GM19035 (cell line): Measurements from ENCODE around the gene DCXR.
"Not testable (repeated sequence)": the region's sequence is repeated elsewhere in the genome, so short reads cannot be mapped to it uniquely, and the experiment has no call there.

Source experiments
- ATAC-seq: cut with Tn5 transposase; IDR thresholded peaks from one replicate; pipeline ENCODE4 v1.9.1; 2021; ENCODE audit not compliant: unreplicated experiment

Gene DCXR

DNA sequence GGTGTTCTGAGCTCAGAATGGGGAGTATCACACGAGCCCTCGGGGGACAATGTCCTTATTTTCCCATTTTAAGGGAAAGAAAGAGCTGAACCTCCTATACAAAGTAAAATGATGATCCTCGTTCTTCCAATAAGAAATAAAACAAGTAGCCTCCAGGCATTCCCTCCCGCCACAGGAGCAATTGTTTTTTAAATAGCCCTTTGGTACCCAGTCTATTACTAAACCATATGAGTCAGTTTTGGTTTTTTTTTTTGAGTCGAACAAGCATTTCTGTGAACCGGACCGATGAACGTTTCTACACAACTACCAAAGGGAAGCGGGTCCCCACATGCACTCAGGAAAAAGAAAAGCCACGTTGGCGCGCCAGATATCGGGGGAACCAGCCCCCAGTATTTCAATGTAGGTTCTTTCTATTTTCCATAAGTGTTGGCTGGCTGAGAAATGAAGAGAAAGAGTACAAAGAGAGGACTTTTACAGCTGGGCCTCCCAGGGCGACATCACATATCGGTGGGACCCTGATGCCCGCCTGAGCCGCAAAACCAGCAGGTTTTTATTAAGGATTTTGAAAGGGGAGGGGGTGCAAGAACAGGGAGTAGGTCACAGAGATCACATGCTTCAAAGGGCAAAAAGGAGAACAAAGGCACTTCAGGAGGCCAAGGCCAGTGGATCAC, 3.8 kb upstream of the DCXR start:
- no peak for ATAC-seq

DNA sequence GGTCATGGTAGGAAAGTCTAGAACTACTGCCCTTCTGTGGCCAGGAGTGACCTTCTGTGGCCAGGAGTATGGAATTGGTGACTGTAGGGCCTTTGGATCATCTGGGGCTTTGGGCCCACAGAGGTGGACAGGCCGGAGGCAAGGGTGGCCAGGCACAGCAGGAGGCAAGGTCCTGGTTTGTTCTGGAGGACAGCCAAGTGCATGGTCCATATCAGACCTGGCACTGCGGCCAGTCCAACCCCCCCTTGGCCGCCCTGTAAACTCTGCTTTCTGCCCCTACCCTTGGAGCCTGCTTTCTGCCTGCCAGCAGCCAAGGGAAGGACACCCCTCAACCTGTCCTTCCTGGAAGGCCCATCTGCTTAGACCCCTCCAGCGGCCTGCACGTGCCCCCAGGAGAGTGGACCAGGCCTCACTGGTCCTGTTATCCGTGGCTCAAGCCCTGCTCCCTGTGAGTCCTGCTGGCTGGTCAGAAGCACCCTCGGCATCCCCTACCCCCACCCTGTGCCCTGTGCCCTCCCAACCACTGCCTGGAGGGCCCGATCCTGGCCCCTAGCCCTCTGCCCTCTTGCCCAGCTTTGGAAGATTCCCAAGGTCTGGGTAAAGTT, 2.3 kb upstream of the DCXR start:
- no peak for ATAC-seq

DNA sequence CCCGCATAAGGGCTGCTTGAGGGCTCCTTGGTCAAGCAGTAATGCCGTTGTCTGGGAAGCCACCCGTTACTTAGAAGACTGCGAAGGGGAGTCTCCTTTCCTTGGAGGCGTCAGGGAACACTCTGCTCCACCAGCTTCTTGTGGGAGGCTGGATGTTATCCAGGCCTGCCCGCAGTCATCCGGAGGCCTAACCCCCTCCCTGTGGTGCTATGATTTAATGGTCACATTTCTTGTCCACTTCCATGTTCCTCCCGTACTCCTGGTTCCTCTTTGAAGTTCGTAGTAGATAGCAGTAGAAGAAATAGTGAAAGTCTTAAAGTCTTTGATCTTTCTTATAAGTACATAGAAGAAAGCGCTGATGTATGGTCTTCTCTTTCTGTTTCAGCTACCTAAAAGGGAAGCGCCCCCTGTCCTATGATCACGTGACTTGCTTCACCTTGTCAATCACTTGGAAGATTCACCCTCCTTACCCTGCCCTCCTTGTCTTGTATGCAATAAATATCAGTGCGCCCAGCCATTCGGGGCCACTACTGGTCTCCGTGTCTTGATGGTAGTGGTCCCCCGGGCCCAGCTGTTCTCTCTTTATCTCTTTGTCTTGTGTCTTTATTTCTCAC, 1.4 kb upstream of the DCXR start:
- not testable (repeated sequence) for ATAC-seq

DNA sequence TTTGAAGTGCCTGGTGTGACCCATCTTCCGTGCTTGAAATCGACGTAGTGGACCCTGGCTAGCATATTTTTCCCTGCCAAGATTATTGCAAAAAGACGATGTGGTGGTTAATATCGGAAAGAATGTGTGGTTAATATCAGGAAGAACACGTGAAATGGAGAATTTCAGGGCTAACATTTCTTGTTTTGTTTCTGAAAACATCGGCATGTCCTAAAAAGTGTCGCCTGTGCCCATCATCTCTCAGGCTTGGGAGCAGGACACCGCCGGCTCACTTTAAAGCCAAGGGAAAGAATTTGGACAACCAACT, 345 bp upstream of the DCXR start:
- ATAC-seq = no peak

DNA sequence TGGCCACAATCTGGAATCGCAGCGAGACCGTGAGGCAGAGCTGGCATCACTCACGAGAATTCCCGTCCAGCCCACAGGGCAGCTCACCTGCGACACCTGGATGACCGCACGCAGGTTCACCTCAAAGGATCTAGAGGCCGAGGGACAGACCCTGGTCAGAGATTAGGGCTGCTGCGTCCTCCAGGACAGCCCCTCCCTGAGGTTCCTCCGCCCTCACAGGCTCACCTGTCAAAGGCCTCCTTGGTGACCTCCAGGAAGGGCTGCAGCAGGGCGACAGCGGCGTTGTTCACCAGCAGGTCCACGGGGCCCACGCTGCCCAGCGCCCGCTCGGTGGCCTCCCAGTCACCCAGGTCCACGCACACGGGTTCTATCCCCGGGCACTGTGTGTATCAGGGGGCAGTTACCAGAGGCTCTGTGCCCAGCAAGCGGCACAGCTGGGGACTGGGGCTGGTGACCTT, 834 bp downstream of the DCXR start:
- peak; percentile 1 for ATAC-seq

DNA sequence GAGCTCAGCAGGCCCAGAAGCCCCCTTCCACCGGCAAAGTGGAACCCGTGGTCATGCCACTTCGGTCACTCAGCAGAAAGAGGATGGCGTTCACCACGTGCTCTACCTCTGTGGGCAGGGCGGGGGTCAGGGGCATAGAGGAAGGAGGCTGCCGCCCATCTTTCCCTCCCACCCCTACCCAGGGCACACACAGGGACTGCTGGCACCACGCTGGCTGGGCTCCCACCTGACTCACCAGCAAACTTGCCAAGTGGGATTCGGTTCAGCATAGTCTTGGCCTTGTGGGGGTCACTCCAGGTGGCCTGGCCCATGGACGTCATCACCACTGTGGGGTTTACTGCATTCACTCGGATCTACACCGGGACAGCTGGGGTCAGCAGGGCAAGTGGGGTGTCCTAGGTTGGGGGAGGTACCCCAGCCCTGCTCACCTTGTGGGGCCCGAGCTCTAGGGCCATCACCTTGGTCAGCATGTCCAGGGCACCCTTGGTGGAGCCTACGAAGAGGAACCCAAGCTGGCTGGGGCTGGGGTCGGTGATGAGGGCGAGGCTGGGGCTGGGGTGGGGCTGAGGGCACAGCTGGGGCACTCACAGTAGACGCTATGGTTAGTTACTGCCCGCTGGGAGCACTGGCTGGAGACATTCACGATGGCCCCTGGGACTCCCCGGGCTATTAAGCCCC, 1.4 kb downstream of the DCXR start:
- no peak for ATAC-seq

DNA sequence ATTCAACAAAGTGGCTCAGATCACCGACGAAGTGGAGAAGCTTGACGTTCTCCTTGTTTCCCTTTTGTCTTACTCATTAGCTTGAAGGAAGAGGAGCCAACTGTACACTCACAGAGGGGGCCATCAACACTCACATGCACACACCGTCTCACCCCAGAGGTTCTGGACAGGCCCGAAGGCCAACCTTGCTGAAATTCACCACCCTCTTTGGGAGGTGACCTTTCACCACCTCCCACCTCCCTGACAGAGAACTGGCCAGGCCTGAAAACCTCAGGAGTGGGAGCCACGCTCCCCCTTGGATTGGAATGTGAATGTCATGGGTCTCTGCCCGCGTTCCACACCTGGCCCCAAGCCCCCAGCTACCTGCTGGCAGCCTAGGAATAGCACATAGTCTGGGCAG, 2.0 kb downstream of the DCXR start:
- ATAC-seq = no peak

DNA sequence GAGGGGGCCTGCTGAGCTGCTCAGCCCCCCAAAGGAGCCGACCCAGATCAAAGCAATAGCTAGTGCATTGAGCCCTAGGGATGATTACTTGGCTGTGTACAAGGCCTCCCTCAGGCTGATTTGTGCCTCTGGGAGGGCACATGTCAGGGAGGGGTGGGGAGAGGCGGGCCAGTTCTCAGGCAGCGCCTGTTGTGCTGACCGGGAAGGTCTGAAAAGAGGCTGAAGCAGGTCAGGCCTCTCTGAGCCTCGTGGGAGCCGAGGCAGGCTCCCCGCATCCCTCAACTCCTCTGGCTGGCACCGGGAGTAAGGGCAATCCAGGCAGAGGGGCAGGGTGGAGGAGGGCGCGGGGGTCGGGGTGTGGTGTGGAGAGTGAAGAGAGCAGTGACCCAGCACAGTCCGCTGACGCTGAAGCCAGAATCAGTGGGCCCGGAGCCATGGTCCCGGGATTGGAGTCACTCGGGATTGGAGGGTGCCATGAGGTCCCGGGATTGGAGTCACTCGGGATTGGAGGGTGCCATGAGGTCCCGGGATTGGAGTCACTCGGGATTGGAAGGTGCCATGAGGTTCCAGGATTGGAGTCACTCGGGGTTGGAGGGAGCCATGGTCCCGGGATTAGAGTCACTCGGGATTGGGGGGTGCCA, 3.0 kb downstream of the DCXR start:
- ATAC-seq = no peak

DNA sequence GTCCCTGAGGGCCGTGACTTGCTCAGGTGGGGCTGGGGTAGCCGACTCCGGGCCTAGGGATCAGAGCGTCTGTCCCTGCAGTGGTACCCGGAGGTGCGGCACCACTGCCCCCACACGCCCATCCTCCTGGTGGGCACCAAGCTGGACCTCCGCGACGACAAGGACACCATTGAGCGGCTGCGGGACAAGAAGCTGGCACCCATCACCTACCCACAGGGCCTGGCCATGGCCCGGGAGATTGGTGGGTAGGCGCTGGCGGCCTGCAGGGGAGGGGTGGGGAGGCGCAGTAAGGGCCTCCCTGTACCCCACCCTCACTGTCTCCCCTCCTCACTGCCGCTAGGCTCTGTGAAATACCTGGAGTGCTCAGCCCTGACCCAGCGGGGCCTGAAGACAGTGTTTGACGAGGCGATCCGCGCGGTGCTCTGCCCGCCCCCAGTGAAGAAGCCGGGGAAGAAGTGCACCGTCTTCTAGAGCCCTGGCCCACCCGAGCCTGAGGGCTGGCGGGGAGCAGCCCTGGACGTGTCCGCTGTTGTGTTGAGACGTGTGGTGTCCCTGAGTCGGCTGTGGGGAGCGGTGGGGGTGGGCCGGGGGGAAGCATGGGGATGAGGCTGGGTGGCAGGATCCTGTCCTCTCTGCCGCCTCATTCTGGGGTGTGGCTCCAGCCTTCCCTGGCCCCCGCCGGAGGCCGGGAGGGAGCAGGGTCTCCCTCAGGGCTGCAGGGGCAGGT, 4.0 kb downstream of the DCXR start:
- no peak for ATAC-seq

DNA sequence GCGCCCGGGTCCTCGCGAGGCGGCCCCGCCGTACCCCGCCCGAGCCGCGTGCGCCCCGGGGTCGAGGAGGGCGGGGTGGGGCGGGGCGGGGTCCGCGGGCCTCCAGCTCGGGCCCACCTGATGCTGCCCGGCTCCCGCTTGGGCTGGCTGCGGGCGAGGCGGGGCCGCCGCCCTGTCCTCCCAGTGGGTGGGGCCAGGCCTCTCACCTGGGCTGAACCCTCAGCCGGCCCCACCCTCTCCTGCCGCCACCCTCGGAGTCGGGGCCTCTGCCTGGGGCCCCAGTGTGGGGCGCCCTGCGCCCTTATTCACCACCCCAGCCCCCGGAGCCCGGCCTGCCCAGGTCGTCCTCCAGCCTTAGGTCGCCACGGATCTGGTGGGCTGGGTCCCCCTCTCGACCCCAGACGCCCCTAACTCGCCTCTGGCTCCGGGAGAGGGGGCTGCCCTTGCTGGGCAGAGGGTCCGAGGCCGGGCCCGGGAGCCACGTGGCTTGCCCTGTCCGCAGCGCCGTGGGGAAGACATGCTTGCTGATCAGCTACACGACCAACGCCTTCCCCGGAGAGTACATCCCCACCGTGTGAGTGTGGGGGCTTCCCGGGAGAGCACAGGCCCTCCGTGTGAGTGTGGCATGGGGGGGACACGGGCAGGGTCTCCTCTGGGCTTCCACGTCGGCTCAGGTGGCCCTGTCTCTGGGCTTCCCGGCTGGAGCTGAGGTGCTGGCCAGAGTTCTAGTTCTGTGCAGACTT, 5.4 kb downstream of the DCXR start:
- ATAC-seq = no peak

DNA sequence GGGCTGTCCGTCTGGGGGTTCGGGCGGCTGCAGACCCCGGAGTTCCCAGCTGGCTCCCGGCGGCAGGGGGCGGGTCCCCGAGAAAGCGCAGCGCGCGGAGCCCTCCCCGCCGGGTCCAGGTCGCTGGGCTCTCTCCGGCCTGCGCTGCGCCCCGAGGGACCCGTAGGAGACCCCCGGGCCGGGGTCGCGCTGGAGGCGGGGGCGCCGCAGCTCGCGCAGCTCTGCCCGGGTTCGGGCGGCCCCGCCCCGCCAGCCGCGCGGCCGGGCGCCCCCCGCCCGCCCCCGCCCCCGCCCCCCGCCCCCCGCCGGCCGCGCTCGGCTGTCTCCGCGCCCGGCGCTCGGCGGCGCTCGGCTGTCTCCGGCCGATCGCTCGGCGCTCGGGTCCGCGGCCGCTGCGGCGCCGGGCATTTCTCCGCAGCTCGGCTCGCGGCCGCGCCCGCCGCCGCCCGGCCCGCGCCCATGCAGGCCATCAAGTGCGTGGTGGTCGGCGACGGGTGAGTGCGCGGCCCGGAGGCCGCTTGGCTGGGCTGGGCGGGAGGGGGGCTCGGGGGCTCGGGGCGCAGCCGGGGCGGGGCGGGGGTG, 6.1 kb downstream of the DCXR start, which contains the start of gene RAC3:
RAC3 (plus strand) TSS at position 376 of the 582 bp plus-strand sequence; CDS start at position 460, 84 bp downstream.
- ATAC-seq = no peak

DNA sequence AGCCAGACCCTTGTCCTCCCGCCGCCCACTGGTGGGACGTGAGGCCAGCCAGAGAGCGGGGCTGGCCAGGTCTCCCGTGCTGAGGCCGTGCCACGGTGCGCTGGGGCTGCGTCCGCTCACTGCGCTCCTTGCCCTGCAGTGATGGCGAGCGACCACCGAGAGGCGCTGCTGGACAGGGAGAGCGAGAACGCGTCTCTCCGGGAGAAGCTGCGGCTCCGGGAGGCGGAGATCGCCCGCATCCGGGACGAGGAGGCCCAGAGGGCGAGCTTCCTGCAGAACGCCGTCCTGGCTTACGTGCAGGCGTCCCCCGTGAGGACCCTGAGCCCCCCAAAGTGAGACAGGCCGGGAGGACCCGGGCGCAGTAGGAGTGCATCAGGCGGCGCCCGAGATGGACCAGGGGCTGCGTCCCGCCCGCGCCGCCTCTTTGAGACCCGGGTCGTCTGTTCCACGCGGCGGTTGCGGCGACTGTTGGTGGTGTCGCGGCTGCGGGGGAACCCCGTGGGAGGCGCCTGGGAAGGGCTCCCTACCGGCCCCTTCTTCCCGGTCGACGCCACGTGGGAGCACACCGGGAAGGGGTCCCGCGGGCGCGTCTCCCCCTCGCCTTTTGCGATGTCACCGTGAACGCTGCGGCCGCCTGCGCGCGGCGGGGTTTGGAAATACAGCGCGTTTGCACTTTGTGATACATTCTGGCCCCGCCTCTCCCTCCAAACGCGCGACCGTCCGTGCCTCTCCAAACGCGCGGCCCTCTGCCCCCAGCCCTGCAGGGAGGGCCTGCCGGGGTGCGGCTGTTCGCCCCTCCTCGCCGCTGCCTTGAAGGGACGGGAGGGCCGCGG, 6.8 kb downstream of the DCXR start:
- ATAC-seq = no peak

DNA sequence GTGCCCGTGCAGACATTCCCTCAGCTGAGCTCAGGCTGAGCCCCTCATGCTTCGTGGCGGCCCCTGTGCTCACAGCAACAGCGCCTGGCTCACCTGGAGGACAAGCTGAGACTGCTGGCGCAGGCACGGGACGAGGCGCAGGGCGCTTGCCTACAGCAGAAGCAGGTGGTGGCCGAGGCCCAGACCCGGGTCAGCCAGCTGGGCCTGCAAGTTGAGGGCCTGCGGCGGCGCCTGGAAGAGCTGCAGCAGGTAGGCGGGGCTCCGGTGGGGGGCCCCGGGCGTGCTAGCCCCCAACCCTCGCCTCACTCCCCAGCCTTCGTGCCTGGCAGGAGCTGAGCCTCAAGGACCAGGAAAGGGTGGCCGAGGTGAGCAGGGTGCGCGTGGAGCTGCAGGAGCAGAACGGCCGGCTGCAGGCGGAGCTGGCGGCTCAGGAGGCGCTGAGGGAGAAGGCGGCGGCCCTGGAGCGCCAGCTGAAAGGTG, 7.5 kb downstream of the DCXR start:
- no peak for ATAC-seq

DNA sequence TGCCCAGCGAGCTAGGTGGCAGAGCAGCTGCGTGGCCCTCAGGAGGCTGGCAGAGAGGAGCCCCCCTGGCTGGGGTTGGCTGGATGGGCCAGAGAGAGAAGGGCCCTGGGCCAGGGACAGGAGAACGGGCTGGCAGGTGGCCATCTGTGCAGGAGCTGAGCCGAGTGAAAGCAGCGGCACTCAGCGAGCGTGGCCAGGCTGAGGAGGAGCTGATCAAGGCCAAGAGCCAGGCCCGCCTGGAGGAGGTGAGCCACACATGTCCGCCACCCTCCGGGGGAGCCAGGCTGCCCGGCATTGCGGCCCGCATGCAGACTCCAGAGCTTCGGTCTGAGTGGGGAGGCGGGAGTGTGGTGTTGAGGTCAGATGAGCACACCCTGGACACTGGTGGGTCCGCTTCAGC, 8.1 kb downstream of the DCXR start:
- no peak for ATAC-seq

DNA sequence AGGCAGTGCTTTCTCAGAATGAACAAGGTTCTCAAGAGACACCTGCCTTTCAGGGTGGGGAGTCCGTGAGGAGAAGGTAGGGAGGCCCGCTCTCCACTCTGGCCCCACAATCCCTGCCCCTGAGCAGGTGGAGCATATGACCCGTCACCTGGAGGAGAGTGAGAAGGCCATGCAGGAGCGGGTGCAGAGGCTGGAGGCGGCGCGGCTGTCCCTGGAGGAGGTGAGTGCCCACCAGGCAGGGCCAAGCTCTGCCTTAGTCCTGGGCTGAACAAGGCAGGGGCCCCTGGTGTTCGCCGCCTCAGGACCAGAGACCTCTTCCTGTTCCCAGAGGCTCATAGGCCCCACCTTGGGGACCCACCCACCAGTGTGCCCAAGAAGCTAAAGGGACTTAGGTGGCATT, 8.5 kb downstream of the DCXR start:
- ATAC-seq = no peak

DNA sequence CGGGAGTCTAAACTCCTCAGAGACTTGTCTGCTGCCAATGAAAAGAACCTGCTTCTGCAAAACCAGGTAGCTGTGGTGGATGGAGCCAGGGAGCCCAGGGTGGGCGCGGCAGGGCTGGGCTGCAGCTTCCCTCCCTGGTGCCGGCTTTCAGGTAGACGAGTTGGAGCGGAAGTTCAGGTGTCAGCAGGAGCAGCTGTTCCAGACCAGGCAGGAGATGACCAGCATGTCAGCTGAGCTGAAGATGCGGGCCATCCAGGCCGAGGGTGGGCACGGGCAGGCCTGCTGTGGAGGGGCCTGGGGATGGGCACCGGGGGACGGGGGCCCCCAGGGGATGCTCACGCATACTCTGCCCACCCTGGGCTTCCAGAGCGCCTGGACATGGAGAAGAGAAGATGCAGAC, 9.3 kb downstream of the DCXR start:
- no peak for ATAC-seq

DNA sequence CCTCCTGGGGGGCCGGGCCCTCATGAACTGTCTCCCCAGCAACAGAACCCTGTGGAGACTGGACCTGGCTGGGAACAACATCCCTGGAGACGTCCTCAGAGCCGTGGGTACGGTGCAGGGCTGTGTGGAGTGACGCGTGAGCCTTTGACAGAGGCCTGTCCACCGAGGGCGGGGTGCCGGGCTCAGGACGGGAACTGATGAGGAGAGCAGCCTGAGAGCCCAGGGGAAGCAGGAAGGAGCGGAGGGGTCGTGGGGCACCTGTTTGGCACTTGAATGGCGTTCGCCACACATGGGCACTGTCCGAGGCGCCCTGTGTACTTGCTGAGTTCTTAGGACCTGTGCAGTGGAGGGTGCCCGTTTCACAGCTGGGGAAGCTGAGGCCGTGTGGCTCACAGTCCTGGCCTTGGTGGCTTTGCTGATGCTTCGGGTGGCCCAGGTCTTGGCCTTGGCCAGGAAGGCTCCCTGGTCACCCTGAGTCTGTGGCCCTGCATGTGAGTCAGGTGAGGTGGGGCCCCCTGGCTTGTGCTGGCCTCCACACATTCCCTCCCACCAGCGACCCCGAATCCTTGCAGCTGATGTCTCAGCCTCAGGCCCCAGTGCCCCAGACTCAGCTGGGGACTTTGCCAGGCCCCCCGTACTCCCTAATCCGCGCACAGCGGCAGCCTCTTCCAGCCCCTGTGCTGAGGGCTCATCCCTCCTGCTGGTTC, 11.9 kb downstream of the DCXR start:
- no peak for ATAC-seq

DNA sequence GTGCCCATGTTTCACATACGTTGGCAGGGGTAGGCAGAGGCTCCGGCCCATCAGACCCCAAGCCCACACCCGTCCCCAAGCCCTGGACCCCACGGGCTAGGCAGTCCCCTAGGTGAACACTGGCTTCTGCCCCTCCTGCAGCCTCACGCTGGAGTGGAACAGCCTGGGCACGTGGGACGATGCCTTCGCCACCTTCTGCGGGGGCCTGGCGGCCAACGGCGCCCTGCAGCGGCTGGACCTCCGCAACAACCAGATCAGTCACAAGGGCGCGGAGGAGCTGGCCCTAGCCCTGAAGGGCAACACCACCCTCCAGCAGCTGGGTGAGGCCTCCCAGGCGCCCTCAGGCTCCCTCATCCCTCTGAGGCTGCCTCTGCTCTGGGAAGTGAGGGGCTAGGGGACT, 12.6 kb downstream of the DCXR start:
- no peak for ATAC-seq
